Nucleus accumbens (tissue), 56 donors: Measurements from ENCODE around the gene NPEPL1.

Source experiments
- DNase-seq, 56 donors: peaks; one replicate each; lab custom pipeline; 2025; lab: John Stamatoyannopoulos, UW

NPEPL1 gene

GRCh38 chr20:58711266-58712051 is 18.9 kb downstream of the NPEPL1 start:
- DNase-seq = no peak

- no peak for DNase-seq
Measured at GRCh38 chr20:58712151-58712791, 19.7 kb downstream of the NPEPL1 start.

- no peak for DNase-seq
Measured at GRCh38 chr20:58712806-58713731, 20.5 kb downstream of the NPEPL1 start.

GRCh38 chr20:58713801-58714339 is 21.3 kb downstream of the NPEPL1 start:
- no peak for DNase-seq

GRCh38 chr20:58714340-58714922 is 21.8 kb downstream of the NPEPL1 start:
- DNase-seq = no peak

GRCh38 chr20:58714923-58715351 is 22.3 kb downstream of the NPEPL1 start:
- DNase-seq = no peak

GRCh38 chr20:58715391-58715800 is 22.8 kb downstream of the NPEPL1 start:
- no peak for DNase-seq

- DNase-seq = no peak
Measured at GRCh38 chr20:58715801-58716475, 23.3 kb downstream of the NPEPL1 start.

GRCh38 chr20:58716476-58717277 is 24.1 kb downstream of the NPEPL1 start:
- no peak for DNase-seq

- no peak for DNase-seq
Measured at GRCh38 chr20:58717278-58718091, 24.9 kb downstream of the NPEPL1 start.

- DNase-seq = no peak
Measured at GRCh38 chr20:58718121-58718563, 25.5 kb downstream of the NPEPL1 start.

- DNase-seq = peak in 1 of 56 donors; percentile 19
Measured at GRCh38 chr20:58718729-58719128, 26.1 kb downstream of the NPEPL1 start.

GRCh38 chr20:58719258-58719657 is 26.7 kb downstream of the NPEPL1 start:
- DNase-seq = peak in 7 of 56 donors; percentile 11 to 41 (median 19)

GRCh38 chr20:58719971-58720371 is 27.4 kb downstream of the NPEPL1 start:
- DNase-seq = no peak

- DNase-seq = no peak
Measured at GRCh38 chr20:58720890-58721289, 28.3 kb downstream of the NPEPL1 start.

GRCh38 chr20:58721951-58722778 is 29.6 kb downstream of the NPEPL1 start:
- no peak for DNase-seq
